HEK293T (cell line): Measurements from ENCODE around the gene OVOL1.
A peak's percentile ranks its signal among the peaks of the same experiment; 100 is the strongest.

ENCODE experiments used
- CTCF ChIA-PET: fragments of 350-600 bp; formaldehyde crosslinking; extraction: SDS; loops from one replicate; lab custom pipeline; 2021; ENCODE audit warnings: antibody characterized with exemption, inconsistent platforms; lab: Yijun Ruan, JAX
- POLR2A ChIA-PET: fragments of 350-600 bp; formaldehyde crosslinking; extraction: SDS; loops from one replicate; lab custom pipeline; 2020; ENCODE audit warnings: antibody characterized with exemption, inconsistent platforms; lab: Yijun Ruan, JAX
- DNase-seq: peaks from one replicate; pipeline ENCODE4 v3.0.0; 2012; ENCODE audit warnings: mixed read lengths; ENCODE audit errors: extremely low spot score
- ARNT ChIP-seq: fragments of 450-650 bp; IDR thresholded peaks from 2 replicates; pipeline ENCODE4 v1.6.1; 2017; ENCODE audit warnings: mild to moderate bottlenecking
- BHLHE40 ChIP-seq: fragments of 450-650 bp; IDR thresholded peaks from 2 replicates; pipeline ENCODE4 v1.6.1; 2016; ENCODE audit warnings: mild to moderate bottlenecking, moderate library complexity, borderline replicate concordance
- CTBP1 ChIP-seq: fragments of 450-650 bp; IDR thresholded peaks from 2 replicates; pipeline ENCODE4 v1.6.1; 2016; ENCODE audit warnings: borderline replicate concordance
- ELF4 ChIP-seq: fragments of 450-650 bp; IDR thresholded peaks from 2 replicates; pipeline ENCODE4 v1.6.1; 2017; ENCODE audit warnings: antibody characterized with exemption
- FOXA1 ChIP-seq: fragments of 450-650 bp; IDR thresholded peaks from 2 replicates; pipeline ENCODE4 v1.6.1; 2016; ENCODE audit warnings: mild to moderate bottlenecking
- FOXK2 ChIP-seq: fragments of 450-650 bp; IDR thresholded peaks from 2 replicates; pipeline ENCODE4 v1.6.1; 2016; ENCODE audit warnings: mild to moderate bottlenecking
- FOXM1 ChIP-seq: fragments of 450-650 bp; IDR thresholded peaks from 2 replicates; pipeline ENCODE4 v1.6.1; 2017; ENCODE audit warnings: mild to moderate bottlenecking, borderline replicate concordance
- HDGF ChIP-seq: fragments of 450-650 bp; IDR thresholded peaks from 2 replicates; pipeline ENCODE4 v1.6.1; 2017; ENCODE audit warnings: antibody characterized with exemption, borderline replicate concordance
- L3MBTL2 ChIP-seq: fragments of 450-650 bp; conservative IDR thresholded peaks from 2 replicates; pipeline ENCODE4 v1.6.1; 2016; ENCODE audit warnings: mild to moderate bottlenecking
- LEF1 ChIP-seq: fragments of 450-650 bp; IDR thresholded peaks from 2 replicates; pipeline ENCODE4 v1.6.1; 2017; ENCODE audit warnings: mild to moderate bottlenecking, borderline replicate concordance
- NFRKB ChIP-seq: fragments of 450-650 bp; IDR thresholded peaks from 2 replicates; pipeline ENCODE4 v1.6.1; 2016; ENCODE audit warnings: mild to moderate bottlenecking, moderate library complexity
- PKNOX1 ChIP-seq: fragments of 450-650 bp; IDR thresholded peaks from 2 replicates; pipeline ENCODE4 v1.6.1; 2016
- SP1 ChIP-seq: fragments of 450-650 bp; IDR thresholded peaks from 2 replicates; pipeline ENCODE4 v1.6.1; 2017
- SUZ12 ChIP-seq: fragments of 450-650 bp; IDR thresholded peaks from 2 replicates; pipeline ENCODE4 v1.6.1; 2016; ENCODE audit warnings: mild to moderate bottlenecking
- TARDBP ChIP-seq: fragments of 450-650 bp; IDR thresholded peaks from 2 replicates; pipeline ENCODE4 v1.6.1; 2016
- ZNF384 ChIP-seq: fragments of 450-650 bp; IDR thresholded peaks from 2 replicates; pipeline ENCODE4 v1.6.1; 2016

The OVOL1 gene

GRCh38 chr11:65774525-65775306 is 12.1 kb upstream of the OVOL1 start:
- TF ChIP-seq ARNT = no peak
- TF ChIP-seq FOXM1 = no peak
- TF ChIP-seq BHLHE40 = no peak
- TF ChIP-seq FOXK2 = no peak
- no peak for TF ChIP-seq L3MBTL2
- TF ChIP-seq ELF4 = no peak
- no peak for TF ChIP-seq LEF1
- TF ChIP-seq ZNF384 = no peak
- TF ChIP-seq SP1 = no peak
- no peak for TF ChIP-seq NFRKB
- TF ChIP-seq TARDBP = no peak
- no peak for TF ChIP-seq HDGF
- ChIA-PET POLR2A (interaction anchor here (1.0 to 1.3 kb wide), 2 partner anchors 10 to 63 kb away, joined by 3 to 4 read pairs; partner anchors contain the start of gene KAT5), CTCF (no interaction called here)
- peak; percentile 2 for DNase-seq

- POLR2A ChIA-PET = interaction anchor here (1.1 to 2.0 kb wide), 5 partner anchors 42 to 115 kb away, joined by 3 to 6 read pairs (median 4); partner anchors contain the start of genes CCDC85B and KAT5
- CTCF ChIA-PET = no interaction called here
- no peak for DNase-seq
Measured at GRCh38 chr11:65776196-65776595, 10.7 kb upstream of the OVOL1 start.

GRCh38 chr11:65776710-65777141 is 10.1 kb upstream of the OVOL1 start:
- no peak for DNase-seq
- CTCF ChIA-PET = no interaction called here
- no peak for TF ChIP-seq BHLHE40
- no peak for TF ChIP-seq CTBP1
- TF ChIP-seq FOXK2 = no peak
- TF ChIP-seq FOXA1 = no peak
- no peak for TF ChIP-seq FOXM1
- TF ChIP-seq ELF4 = no peak
- no peak for TF ChIP-seq ZNF384
- TF ChIP-seq PKNOX1 = no peak
- no peak for TF ChIP-seq HDGF
- no peak for TF ChIP-seq LEF1
- TF ChIP-seq SUZ12 = no peak
- TF ChIP-seq L3MBTL2 = no peak
- no peak for TF ChIP-seq SP1
- TF ChIP-seq ARNT = no peak
- TF ChIP-seq NFRKB = no peak
- no peak for TF ChIP-seq TARDBP
- POLR2A ChIA-PET = interaction anchor here (1.1 to 2.3 kb wide), 6 partner anchors 41 to 114 kb away, joined by 3 to 10 read pairs (median 4); partner anchors contain the start of genes CCDC85B, KAT5 and RNASEH2C

More at GRCh38 chr11:65776196-65776595, 10.7 kb upstream of the OVOL1 start:
- TF ChIP-seq HDGF = no peak
- no peak for TF ChIP-seq ELF4
- TF ChIP-seq FOXM1 = no peak
- no peak for TF ChIP-seq L3MBTL2
- no peak for TF ChIP-seq ARNT
- TF ChIP-seq NFRKB = no peak
- no peak for TF ChIP-seq ZNF384
- no peak for TF ChIP-seq BHLHE40
- TF ChIP-seq FOXK2 = no peak
- no peak for TF ChIP-seq PKNOX1
- no peak for TF ChIP-seq CTBP1
- no peak for TF ChIP-seq SP1
- TF ChIP-seq FOXA1 = no peak
- TF ChIP-seq SUZ12 = no peak
- TF ChIP-seq LEF1 = no peak
- no peak for TF ChIP-seq TARDBP

- CTCF ChIA-PET = no interaction called here
- DNase-seq = no peak
- POLR2A ChIA-PET = interaction anchor here (1.1 to 2.3 kb wide), 6 partner anchors 41 to 114 kb away, joined by 3 to 10 read pairs (median 4); partner anchors contain the start of genes CCDC85B, KAT5 and RNASEH2C
- TF ChIP-seq BHLHE40 = no peak
- TF ChIP-seq FOXA1 = no peak
- no peak for TF ChIP-seq ZNF384
- TF ChIP-seq SUZ12 = no peak
- no peak for TF ChIP-seq TARDBP
- TF ChIP-seq LEF1 = no peak
- no peak for TF ChIP-seq CTBP1
- no peak for TF ChIP-seq SP1
- TF ChIP-seq FOXM1 = no peak
- TF ChIP-seq ELF4 = no peak
- no peak for TF ChIP-seq HDGF
- no peak for TF ChIP-seq PKNOX1
Measured at GRCh38 chr11:65777241-65777640, 9.6 kb upstream of the OVOL1 start.

- TF ChIP-seq CTBP1 (no peak), FOXA1 (no peak), LEF1 (no peak), SP1 (no peak), ELF4 (no peak), L3MBTL2 (no peak), SUZ12 (no peak), TARDBP (no peak), FOXK2 (no peak), ZNF384 (no peak), ARNT (no peak), FOXM1 (no peak), BHLHE40 (no peak)
- CTCF ChIA-PET = no interaction called here
- no peak for DNase-seq
- POLR2A ChIA-PET = interaction anchor here (2.0 to 2.3 kb wide), 2 partner anchors 58 to 113 kb away, joined by 4 to 10 read pairs; partner anchors contain the start of genes CCDC85B and RNASEH2C
Measured at GRCh38 chr11:65777821-65778361, 9.0 kb upstream of the OVOL1 start.
